Fibroblast of peridontal ligament (primary cell): ENCODE data around the gene CCDC38.
"Not testable (repeated sequence)": the region's sequence is repeated elsewhere in the genome, so short reads cannot be mapped to it uniquely, and the experiment has no call there.

ENCODE experiments used
- DNase-seq: peaks from one replicate; pipeline ENCODE4 v3.0.0-alpha.2; 2010; ENCODE audit errors: extremely low read depth

The CCDC38 gene

DNA sequence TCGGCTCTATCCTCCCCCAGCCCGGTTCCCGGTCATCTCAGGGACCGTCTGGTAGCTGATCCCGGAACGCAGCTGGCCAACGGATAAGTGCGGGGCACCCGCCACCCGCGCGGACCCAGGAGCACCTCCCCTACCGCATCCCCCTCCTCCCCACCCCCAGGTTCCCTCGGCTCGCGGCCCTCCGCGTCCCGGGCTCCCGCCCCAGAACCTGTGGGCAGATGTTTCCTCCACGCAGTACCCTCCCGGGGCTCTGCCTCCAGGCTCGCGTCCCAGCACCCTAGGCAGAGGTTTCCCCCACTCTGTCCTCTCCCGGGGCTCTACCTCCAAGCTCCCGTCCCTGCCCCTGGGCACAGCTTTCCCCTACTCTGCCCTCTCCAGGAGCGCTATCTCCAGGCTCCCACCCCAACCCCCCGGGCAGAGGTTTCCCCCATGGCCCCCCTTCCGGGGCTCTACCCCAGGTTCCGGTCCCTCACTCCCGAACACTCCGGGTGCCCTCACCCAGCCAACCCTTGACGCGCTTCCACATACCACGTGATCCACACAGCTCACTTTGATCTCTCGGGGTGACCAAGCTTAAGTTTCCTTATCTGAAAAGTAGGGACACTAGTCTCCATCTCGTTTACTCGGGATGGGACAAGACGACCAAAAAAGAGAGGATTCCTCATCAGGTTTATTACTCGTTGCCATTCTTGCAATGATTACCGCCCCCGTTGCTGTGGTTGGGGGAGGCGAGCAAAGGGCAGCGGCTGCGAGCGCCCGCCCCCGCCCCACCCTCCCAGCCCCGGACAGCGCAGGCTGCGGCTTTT lies at the start of gene CCDC38:
Gene CCDC38, minus strand, starts transcription at position 91 of the 806 bp plus-strand sequence. CDS start 6,105 bp downstream, outside the sequence.
- peak; percentile 67 for DNase-seq

DNA sequence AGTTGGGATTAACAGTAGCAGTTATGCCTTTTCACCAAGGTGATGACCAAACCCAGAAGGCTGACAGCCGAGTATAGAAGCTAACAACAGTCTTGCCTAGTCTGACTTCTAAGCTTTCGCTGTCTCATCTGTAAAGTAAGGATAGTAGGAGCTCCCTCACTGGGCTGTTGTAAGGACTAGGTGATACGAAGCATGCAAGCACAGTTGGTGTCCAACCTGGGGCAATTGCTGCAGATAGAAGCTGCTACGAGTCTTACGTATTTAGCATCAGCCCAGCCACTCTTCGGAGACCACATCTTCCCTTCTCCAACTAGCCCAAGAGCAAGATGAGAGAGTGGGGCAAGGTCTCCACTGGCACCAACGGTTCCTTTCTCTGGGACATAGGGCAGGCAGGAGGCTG lies 47.7 kb upstream of the CCDC38 start:
- DNase-seq: no peak

DNA sequence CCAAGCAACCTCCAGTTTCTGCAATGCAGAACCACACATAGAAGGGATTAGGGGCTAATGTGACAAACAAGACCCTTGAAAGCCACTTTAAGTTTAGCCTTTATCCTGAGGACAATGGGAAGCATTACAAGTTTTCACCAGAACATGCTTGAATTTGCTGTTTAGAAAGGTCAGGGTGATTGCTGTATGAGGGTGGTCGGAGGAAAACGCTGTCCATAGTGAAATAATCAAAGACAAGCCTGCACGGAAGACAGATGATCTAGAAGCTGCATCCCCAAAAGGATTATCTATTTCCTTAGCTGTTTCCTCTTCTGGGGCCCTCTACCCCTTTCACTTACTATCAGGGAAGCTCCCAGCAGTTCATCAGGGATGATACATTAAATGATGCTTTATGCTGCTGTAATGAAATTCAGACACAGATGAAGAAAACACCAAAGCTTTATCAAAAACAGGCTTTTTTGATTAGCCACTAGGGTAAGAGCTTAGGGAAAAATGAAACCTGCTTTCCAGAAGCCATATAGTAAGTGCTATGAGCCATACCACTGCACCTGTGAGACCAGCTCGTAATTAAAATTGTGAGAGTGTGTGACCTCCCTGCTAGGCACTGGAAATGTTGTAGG lies 47.2 kb upstream of the CCDC38 start:
- peak; percentile 11 for DNase-seq

DNA sequence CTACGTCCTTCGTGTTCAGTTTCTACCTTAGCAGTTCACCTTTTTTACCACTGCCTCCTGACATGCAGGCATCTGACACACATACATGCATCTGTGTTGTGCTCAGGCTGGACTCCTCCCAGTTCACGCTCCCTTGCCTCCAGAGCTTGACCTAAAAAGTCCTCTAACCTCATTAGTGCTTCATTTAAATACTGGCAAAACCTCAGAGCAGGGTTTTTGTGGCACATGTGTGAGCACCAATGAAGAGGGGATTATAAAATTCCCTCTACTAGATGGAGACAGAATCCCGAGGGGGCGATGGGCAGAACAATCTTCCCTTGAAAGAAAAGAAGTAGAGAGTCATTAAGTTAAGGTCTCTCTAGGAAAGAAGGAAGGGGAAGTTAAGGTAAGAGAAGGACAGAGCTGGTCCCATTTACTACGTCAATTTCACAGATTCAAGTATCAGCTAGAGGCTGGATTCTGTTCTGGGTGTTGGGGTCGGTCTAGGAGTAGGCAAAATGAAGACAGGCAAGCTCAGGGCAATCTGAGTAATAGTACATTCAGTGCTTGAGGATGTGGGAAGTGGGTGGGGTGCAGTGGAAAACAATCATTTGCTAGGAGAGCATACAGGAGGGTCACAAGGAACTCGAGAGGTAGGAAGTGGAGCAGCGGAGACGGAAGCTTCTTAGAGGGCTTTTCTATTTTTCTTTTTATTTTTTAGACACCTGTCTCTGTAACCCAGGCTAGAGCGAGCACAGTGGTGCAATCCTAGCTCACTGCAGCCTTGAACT lies 46.3 kb upstream of the CCDC38 start:
- DNase-seq: no peak

DNA sequence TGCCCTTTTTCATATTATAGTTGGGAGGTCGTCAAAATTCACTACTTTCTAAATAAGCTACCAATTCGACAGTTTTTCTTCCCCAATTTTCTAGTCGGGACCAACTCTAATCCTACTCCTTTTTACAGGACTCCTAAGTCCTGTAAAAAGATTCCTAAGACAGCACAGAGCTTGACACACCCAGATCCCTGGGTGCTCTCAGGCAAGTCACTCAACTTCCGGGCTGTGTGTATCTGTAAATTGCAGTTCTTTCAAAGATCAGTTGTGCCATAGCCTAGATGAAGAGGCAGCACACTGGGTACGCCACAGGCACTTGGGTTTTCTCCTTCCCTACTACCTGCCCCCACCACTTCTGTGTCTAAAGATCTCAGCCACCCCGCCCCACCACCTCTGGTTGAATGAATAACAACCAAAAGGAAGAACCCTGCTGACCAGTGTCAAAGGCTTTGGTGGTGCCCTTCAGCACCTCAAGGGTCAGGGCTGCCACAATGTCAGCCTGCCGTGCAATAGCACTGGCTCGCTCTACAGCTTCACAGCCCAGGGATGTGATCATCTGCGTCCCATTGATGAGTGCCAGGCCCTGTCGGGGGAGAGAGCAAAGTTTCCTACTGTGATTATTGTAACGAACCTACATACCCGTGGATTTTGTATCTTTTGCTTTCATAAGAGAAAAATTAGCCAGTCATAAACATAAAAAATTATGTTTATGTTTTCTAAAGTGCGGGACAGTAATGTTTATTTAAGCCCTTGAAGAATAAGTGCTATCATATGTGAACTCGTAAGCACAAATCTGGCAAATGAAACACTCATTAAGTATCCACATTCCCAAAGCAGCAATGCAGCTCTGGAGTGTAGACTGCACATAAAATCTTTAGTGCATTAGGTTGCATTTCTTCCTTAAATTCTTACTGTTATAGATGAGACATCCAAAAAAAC lies 44.5 kb upstream of the CCDC38 start:
- peak; percentile 62 for DNase-seq

DNA sequence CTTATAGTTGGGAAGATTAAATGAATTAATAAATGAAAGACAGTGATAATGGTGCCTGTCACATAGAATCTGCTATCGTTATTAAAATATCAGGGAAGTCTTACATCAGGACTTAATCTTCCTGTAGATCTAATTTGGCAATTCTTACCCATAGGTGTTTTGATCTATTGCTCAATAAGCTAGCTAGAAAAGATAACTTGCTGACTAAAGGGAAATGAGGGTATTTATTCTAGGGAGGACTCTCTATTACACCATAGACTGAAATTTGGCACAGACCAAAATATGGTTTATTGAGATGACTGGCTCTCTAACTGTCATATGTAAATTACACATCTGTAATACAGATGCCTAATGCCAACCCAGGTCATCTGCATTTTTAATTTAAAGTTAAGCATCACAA lies 42.3 kb upstream of the CCDC38 start:
- no peak for DNase-seq

DNA sequence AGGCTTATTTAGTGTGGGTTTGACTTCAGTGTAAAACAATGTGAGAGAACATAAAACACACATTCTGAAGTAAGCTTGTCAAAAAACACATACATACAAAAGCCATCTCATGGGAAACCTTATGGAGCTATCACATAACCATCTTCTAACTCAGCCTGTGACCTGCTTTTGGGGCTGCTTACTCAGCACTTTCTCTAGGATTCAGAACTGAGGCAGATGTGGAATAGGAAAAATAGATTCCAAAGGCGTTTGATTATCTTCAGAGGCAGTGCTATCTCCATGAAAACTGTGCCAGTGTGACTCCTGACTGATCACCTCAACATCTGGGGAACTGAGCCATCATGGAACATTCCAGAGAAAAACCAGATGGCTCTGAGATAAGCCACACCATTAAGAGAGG lies 40.2 kb upstream of the CCDC38 start:
- DNase-seq: no peak

DNA sequence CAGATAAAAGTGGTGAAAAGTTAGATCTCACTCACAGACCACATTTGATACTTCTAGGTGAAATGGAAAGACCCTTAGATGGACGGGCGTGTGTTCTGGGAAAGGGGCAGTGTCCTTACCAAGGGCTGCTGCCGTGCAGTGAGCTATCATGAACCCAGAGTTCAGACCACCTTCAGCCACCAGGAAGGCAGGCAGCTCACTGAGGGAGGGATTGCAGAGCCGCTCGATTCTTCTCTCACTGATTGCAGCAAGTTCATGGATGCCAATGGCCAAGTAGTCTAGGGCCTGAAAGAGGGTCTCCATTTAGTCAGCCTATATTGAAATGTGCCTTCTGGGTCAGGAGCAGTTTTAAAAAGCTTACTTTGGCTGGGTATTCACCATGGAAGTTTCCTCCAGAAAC lies 38.0 kb upstream of the CCDC38 start:
- no peak for DNase-seq

DNA sequence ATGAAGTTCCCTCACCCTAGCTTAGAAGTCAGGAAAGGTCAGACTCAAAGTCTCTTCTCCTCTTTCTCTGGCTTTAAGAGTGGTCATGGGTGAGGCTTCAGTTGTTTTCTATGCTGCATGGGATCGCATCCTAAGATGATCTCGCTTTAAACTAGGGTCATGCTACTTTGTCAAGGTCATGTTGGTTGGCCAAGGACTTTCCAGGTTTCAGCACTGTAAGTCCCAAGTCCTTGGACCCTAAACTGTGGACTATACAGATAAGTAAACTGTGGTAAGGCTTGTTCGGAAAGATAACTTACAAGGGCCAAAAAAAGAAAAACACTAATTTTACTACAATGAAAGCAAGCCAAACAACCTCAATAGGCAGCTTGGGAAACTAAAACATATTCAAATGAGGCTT lies 36.4 kb upstream of the CCDC38 start:
- no peak for DNase-seq

DNA sequence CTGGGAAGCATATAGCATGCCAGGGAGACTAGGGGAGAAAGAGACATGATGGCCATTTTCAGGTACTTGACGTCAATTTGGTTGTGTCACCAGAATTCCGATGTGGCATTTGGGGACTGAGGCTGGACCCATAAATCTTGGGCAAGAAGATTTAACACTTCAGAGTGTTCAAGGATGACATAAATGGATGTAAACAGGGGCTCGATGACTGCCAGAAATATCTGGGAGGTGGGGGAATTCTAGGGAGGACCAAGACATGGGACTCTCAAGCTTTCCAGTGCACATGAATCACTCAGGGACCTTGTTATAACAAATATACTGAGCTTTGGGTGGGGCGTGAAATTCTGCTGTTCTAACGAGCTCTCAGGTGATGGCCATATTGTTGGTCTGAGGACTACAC lies 35.9 kb upstream of the CCDC38 start:
- no peak for DNase-seq

DNA sequence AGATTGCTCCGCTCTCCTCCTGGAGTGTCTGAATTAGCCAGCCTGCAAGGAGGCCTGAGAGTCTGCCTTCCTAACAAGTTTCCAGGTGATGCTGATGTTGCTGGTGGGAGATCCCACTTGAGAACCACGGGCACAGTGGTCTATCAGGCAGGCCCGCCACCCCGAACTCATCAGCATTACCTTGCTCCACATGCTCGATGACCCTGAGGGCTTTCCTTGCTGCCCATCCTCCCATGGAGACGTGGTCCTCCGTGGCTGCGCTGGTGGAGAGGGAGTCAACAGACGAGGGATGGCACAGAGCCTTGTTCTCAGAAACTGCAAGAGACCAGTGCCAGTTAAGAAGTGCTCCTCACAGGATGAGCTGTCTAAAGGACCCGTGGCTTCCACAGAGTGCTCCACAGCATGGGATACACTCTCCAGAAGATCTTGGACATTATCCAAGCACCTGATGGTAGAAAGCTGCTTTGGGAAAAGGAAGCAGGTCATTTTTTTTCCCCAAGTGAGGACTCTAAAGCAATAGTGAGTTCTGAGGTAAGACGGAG lies 35.4 kb upstream of the CCDC38 start:
- DNase-seq: no peak

DNA sequence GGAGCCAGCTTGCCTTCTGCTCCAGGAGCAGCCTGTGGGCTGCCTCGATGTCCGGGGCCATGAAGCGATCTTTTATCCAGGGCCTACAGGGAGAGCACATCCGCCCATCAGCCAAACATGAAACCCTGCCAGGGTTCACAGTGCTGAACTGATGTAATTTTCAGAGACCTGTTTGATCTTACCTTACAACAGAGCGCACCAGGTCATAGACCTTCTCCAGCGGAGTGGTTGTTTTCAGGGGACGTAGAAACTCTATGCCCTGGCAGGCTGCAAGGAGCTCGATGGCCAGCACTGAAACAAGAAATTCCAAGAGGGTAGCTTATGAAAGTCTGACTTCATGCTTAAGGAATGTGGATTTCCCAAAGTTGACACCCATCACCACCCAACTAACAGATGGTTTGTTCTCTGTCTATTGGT lies 34.0 kb upstream of the CCDC38 start:
- DNase-seq: peak; percentile 34

DNA sequence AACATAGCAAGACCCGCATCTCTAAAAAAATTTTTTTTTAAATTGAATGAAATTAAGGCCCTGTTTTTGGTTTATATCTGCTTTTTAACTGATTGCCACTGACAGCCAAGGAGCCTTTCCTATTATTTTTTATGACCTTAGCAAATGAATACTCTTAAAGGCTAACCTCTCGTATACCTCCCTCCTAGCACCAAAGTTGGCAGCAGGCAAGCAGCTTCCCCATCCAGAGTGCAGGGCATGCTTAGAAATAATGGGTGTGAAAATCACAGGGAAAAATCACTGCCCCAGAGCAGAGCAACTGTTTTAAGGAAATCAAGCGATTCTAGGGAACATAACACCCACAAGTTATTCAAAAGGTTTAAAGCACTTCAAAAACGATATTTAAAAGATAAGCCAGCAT lies 33.1 kb upstream of the CCDC38 start:
- no peak for DNase-seq

DNA sequence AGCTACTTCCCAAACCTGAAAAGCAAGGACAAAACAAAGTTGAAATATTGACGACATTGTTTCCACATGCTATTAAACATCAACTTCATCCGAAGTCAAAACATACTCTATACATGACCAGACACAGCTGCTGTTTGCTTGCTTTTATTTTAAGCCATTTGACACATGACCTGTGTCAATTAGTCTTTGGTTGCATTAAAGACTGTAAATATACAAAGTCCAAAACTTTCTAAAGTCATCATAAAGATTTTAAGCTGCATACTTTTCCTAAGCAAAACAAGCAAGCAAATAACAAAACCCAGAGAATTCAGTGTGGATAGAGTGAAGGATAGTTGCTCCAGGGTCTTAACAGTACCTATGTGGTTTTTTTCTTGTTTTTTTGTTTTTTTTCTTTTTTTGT lies 31.9 kb upstream of the CCDC38 start:
- no peak for DNase-seq

DNA sequence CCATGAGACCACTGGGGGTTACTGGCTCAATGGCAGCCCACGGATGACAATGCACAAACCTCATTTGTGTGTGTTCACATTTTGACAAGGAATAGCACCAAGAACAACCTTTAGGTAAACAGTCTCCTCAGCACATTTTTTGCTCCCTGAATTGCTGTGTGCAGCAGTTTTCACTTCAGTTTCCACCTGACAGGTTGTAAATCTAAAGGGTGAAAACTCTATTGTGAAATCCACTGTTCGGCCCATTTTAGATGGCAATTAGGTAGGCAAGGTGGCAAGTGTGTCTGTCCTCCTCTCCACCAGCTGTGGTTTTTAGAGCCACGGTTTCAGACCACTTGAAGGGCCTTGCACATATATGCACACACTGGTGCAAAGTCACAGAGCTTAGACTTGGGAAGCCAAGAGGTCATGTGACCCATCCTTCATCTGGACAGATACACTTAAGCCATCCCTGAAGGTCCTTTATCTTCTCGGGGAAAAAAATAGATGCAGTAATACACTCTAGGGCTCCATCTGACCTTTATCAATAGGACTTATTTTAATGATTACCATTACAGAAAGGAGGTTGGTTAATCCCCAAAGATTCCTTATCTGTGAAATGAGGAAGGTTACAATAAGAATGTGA lies 30.5 kb upstream of the CCDC38 start:
- no peak for DNase-seq

DNA sequence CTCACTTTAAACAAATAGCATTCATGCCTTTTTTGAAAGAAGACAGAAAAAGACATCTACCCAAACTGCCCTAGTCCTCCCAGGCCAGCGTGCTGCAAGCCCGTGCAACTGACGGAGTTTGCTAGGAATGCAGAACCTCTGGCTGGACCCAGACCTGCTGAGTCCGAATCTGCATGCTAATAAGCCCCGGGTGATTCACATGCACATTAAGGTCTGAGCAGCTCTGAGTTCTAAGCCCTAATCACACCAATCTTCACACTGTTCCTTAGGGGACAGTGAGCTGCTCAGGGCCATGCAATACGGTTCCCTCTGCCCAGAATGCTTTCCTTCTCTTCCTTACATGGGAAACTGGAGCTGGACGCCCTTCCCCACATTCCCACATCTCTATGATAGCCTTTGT lies 28.5 kb upstream of the CCDC38 start:
- DNase-seq: no peak

DNA sequence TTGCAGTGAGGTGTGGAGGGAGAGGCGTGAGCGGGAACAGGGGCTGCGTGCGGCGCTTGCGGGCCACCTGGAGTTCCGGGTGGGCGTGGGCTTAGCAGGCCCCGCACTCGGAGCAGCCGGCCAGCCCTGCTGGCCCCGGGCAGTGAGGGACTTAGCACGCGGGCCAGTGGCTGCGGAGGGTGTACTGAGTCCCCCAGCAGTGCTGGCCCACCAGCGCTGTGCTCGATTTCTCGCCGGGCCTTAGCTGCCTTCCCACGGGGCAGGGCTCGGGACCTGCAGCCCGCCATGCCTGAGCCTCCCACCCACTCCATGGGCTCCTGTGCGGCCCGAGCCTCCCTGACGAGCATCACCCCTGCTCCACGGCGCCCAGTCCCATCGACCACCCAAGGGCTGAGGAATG lies 26.7 kb upstream of the CCDC38 start:
- DNase-seq: not testable (repeated sequence)

DNA sequence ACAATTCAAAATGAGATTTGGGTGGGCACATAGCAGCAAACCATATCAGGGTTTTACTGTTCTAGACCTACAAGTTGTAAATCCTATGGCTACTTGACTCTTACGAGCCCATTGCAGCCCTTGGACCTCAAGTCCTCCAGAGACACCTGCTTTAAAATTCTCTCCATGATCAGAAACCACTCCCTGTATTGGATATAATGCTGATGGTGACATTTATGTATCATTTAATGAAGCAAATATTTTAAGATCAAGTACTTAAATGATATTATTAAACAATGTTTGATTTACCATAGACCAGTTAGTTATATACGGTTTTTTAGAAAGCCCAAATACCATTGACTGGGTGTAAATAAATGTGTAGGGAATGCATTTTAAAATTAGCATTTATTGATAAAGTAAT lies 24.9 kb upstream of the CCDC38 start:
- DNase-seq: no peak

DNA sequence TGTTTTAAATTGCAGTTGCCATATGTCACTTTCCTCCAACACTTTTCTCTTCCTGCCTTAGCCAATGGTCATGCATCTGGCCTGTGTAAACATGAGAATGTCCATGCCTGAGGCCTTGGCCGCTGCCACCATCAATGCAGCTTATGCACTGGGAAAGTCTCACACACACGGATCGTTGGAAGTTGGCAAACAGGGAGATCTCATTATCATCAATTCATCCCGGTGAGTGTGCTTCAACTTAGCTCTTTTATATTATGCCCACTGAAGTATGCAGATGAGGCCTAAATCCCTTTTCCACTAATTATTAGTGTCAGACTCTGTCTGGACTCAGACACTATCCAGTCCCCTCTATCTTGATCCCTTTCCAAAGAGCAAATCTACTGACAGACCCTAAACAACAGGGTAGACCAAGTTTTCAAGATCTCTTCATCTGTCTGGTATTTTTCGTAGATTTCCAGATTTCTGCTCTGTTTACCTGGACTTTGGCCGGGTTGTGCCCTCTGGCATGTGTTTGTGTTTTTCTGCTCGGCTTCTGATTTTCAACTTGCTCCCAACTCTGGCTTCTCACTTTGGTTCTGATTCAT lies 24.0 kb upstream of the CCDC38 start:
- no peak for DNase-seq

DNA sequence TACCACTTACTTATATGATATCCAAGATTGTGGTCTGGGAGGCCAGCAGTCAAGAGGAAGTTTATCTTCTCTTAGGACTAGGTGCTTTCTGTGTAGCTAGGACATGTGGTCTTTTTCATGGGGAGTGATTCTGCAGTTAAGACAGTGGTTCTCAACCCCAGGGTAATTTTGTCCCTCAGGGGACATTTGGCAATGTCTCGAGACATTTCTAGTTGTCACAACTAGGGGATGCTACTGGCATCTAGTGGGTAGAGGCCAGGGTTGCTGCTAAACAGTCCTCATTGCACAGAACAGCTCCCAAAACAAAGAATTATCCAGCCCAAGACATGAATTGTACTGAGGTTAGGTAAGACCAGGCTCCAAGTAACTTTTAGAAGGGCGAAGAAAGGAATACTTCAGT lies 20.7 kb upstream of the CCDC38 start:
- DNase-seq: no peak

DNA sequence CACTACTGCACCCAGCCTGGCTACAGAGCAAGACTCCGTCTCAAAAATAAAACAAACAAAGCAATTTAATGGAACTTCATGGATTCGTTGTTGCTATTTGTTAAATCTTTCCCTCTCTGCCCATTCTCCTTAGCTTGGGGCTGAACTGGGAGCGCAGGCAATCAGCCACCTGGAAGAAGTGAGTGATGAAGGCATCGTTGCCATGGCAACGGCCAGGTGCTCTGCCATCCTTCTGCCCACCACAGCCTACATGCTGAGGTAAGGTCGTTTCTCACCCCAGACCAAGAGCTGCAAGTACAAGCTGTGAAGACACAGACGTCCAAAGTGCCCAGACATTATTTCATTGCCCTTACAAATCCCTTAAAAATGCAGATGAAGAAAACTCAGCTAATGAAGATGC lies 19.8 kb upstream of the CCDC38 start:
- DNase-seq: no peak
